SK-MEL-5 (cell line): ENCODE data around the gene NUDT8. TPM values are rescaled to one million over a fixed set of nuclear protein-coding genes. Genes with fewer than 3 reads are reported as not detected.
"Not testable (repeated sequence)": the region's sequence is repeated elsewhere in the genome, so short reads cannot be mapped to it uniquely, and the experiment has no call there.

Experiments used
- DNase-seq: peaks from one replicate; pipeline ENCODE4 v3.0.0-alpha.2; 2016; ENCODE audit warnings: low read depth, low spot score
- in situ Hi-C: cut with HindIII; loops from 2 replicates; pipeline ENCODE4 v1.10.0; 2016; ENCODE audit warnings: low sequenced_read_pairs, high pct_unique_total_duplicates, low pct_unique_long_range_greater_than_20kb
- total RNA-seq: library from RNA; depleted of rRNA; stranded (reverse); fragments of >200 nt; shearing (Covaris generic); gene quantifications from 2 replicates; pipeline ENCODE4 v1.2.3, GENCODE V29; 2014

The NUDT8 gene
- total RNA-seq, 1 experiment from 2014 or later = 7.8 TPM

DNA sequence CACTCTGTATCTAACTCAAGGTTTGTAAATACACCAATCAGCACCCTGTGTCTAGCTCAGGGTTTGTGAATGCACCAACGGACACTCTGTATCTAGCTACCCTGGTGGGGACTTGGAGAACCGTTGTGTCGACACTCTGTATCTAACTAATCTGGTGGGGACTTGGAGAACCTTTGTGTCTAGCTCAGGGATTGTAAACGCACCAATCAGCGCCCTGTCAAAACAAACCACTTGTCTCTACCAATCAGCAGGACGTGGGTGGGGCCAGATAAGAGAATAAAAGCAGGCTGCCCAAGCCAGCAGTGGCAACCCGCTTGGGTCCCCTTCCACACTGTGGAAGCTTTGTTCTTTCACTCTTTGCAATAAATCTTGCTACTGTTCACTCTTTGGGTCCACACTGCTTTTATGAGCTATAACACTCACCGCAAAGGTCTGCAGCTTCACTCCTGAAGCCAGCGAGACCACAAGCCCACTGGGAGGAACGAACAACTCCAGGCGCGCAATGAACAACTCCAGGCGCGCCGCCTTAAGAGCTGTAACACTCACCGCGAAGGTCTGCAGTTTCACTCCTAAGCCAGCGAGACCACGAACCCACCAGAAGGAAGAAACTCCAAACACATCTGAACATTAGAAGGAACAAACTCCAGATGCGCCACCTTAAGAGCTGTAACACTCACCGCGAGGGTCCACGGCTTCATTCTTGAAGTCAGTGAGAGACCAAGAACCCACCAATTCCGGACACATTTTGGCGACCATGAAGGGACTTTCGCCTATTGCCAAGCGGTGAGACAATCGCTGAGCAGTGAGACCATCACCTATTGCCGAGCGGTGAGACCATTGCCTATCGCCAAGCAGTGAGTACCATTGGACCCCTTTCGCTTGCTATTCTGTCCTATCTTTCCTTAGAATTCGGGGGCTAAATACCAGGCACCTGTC is 9.8 kb downstream of the NUDT8 start:
- in situ Hi-C loops, DNase-seq: not testable (repeated sequence)

DNA sequence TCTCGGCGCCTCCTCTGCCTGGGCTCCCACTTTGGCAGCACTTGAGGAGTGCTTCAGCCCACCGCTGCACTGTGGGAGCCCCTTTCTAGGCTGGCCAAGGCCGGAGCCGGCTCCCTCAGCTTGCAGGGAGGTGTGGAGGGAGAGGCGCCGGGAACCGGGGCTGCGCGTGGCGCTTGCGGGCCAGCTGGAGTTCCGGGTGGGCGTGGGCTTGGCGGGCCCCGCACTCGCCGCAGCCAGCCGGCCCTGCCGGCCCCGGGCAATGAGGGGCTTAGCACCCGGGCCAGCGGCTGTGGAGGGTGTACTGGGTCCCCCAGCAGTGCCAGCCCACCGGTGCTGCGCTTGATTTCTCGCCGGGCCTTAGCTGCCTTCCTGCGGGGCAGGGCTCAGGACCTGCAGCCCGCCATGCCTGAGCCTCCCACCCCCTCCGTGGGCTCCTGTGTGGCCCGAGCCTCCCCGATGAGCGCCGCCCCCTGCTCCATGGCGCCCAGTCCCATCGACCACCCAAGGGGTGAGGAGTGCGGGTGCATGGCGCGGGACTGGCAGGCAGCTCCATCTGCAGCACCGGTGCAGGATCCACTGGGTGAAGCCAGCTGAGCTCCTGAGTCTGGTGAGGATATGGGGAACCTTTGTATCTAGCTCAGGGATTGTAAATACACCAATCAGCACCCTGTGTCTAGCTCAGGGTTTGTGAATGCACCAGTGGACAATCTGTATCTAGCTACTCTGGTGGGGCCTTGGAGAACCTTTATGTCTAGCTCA is 10.7 kb downstream of the NUDT8 start:
- in situ Hi-C loops, DNase-seq: not testable (repeated sequence)

DNA sequence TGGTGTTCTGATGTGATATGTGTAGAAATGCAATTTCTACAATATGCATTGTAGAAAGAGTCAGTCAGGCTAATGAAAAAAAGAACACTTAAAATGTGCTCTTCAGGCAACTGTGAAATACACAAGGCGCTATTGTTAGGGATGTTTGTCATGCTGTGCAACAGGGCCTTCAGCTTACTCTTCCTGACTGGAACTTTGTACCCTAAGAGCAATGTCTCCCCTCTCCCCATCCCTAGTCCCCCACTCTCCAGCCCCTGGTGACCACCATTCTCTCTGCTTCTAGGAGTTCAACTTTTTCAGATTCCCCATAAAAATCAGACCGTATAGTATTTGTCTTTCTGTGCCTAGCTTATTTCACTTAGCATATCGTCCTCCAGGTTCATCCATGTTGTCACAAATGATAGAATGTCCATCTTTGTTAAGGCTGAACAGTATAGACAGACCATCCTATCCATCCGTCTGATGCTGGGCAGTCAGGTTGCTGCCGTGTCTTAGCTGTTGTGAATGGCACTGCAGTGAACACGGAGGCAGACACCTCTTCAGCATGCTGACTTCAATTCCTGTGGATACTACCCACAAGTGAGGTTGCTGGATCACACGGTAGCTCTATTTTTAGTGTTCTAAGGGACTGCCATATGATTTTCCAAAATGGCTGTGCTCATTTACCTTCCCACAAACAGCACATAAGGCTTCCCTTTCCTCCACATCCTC is 12.3 kb downstream of the NUDT8 start:
- in situ Hi-C loops = no loop called here
- DNase-seq = no peak

DNA sequence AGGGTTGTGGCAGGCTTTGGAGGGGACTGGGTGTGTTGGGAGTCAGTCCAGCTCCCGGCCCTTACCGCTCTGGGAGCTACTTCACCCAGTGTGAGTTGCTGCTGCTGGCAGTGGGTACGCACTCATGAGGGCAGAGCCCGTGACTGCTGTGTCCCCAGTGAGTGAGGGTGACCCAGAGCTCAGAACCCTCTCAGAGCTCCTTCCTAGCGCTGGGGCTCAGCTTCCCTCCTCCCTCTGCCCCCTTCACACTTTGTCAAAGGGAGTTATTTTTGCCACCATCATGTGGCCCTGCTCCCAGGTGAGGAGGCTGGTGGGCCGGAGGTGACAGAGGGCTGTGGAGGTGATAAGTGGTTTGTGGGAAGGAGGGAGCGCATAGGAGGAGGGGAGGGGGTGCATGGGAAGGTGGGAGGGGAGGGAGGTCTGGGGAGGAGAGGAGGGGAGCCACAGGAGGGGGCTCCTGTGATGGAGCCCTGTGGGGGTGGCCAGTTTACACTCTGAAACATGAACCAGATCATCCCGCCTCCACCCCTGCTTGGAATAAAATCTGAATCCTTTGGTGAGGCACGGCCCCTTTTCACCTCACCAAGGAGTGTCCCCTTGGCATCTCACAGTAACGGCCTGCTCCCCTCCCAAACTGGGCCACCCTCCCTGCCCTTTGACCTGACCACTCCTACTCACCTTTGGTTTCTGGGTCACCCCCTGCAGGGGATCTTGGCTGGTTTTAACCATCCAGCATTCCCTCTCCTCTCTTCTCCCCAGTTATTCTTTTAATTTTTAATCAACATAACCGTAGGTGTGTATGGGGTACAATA is 13.1 kb downstream of the NUDT8 start:
- DNase-seq = no peak
- in situ Hi-C loops = no loop called here

DNA sequence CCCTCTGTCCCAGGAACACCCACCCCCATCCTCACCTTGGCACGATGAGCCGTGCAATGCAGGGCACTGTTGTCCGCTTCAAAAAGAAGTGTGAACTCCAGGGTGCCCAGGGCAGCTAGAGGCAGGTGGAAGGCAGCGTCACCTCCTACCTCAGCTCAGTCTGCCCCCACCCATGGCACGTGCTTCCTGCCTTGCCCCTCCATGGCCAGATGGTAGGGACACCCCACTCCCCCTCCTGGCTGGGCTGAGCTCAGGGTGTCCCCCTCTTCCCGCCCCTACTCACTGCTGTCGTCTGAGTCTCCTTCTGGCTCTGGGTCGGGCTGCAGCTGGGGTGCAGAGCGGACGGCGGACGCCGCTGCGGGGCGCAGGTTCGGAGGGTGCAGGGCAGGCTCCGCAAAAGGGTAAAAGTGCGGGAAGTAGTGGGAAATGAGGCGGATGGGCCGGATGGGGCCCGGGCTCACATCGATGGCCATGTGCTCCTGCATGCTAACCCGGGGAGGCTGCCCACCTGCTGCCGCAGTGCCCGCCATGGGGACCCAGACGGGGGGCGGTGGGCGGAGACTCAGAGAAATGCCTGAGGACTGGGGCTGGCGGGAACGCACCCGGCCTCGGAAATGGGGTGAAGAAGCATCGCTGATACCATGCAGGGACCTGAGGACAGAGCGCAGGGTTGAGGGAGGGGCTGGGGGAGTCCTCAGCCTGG is 13.9 kb downstream of the NUDT8 start:
- in situ Hi-C loops = no loop called here
- DNase-seq = no peak

DNA sequence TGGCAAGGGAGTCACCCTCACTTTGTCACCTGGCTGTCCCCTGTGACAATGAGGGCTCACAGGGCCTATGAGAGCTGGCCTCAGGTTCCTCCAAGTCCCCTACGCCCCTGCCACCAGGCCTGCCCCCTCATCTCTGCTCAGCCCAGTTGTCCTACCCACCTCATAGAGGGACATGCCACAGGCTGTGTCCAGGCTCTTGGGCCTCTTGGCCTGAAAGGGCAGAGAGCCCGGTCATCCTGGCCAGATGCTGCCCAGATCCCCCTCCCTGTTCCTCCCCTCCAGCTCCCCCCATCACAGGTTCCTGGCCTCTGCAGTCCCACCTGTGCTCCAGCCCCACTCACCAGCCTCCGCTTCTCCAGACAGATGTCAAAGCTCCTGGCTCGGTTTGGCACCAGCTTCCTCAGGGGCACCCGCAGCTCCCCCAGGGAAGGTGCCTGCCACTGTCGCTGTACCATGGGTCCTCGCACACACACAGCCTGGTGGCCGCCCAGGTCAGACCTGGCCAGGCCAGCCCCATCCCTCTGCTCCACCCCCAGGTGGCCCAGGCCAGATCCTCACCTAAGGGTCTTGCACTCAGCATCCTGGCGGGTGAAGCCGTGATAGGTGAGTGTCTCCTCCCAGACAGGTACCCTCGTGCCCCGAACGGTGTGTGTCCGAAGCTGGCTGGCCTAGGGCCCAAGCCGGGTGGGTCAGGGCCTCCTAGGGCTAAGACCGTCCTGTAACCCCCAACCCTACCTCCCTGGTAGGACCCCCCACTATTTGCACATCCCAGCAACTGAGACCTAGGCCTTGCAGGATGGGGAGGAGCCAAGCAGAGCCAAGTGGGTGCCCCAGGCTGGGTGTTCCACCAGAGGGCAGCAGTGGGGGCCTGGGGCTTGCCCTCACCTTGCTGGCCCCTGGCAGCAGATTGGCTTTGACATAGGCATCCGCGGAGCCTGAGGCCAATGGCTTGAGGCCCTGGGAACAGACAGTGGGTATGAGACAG is 14.7 kb downstream of the NUDT8 start:
- peak; percentile 55 for DNase-seq
- in situ Hi-C loops = no loop called here

DNA sequence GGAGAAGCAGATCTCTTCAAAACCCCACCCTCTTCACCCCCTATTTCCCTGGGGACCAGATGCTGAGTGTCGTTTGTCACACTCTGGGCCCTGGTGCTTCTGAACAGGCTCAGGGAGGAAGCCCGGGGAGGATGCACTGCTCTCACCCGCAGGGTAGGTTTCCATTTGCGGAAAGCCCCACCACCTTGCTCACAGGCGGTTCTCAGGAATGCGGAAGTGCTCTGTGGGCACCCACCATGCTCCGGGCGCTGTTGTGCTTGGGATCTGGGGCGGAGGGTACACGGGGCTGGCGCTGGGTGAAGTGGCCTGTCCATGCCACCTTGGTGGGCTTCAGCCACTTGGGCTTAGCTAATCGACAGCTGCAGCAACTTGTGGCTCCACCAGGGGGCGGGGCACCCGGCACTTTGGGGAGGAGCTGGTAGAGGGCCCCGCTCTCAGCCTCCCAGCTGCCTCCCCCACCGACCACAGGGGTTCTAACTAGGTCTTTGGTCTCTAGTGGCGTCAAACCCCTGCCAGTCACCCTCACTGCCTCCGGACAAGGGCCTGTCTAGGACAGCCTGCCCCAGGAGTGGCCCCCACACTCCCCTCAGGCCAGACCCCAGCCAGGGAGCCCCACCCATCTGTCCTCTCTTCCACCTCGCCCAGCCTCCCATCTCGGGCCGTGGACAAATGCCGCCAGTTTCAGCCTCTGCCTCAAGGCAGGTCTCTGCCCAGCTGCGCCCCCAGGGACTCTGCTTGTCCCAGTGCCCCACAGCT is 15.6 kb downstream of the NUDT8 start:
- peak; percentile 52 for DNase-seq
- in situ Hi-C loops = no loop called here

DNA sequence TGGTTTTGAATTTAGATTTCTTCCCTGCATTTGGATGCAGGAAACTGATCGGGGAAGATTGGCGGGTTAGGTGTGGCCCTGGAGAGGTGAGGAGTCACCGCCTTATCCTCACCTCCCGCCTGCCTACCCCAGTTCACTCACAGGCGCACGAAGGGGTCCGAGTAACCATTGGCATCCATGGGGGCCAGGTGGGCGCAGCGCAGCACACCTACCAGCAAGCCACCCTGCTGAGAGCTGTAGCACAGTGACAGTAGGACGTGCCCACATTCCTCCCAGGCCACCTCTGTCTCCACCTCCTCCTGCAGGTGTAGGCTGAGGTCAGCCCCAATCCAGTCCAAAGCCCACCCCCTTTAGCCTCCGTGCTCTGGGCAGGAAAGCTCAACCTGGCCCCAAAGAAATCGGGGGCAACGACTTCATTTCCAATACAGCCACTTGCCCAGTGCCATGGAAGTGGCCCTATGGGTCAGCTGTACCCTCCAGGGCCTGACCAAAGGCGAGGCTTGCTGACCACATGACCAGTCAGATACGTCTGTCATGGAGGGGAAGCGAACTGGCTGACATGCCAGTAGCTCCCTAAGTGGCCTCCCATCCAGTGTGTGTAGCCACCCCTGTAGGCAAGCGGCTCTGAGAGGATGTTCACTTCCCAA is 16.3 kb downstream of the NUDT8 start:
- DNase-seq = no peak
- in situ Hi-C loops = no loop called here

DNA sequence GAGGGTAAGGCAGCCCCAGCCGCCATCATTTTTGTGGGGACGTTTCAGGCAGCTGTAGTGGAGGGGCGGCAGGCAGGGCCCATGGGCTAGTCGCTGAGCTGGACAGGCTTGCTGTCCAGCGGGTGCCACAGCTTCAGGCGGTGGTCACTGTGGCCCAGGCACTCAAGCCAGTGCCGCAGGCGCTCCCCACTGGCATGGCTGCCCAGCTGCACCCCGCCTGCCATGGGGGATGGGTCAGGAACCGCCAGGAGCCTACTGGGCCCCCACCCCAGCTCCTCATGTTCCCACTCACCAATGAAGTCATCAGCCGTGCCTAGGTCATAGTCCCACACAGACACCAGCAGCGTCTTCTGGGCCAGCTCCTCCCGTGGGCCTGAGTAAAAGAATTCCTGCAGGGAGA is 17.0 kb downstream of the NUDT8 start:
- in situ Hi-C loops = no loop called here
- DNase-seq = no peak

DNA sequence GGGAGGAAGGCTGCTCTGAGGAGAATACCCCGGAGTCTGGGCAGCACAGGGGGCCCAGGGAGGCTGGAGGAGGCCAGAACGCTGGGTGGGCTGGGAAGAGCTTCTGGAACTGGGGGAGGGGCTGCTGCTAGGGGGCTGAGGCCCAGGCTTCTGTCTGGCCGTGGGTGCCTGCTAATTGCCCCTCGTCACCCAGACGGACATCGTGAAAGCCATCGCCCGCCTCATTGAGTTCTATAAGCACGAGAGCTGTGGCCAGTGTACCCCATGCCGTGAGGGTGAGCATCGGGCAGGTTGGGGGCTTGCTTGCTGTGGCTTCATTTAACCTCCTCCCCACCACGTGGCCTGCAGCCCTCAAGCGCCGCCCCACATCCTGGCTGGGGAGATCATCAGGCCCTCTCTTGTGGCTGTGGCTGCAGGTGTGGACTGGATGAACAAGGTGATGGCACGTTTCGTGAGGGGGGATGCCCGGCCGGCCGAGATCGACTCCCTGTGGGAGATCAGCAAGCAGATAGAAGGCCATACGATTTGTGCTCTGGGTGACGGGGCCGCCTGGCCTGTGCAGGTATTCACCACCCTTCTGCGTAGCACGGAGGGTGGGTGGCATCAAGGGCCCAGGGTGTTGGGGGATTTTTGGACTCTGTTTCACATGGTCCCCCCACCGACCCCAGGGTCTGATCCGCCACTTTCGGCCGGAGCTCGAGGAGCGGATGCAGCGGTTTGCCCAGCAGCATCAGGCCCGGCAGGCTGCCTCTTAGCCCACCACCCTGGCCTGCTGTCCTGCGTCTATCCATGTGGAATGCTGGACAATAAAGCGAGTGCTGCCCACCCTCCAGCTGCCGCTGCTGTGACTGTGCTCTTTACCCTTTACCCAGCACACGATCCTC is 17.8 kb downstream of the NUDT8 start:
- no peak for DNase-seq
- in situ Hi-C loops = no loop called here

DNA sequence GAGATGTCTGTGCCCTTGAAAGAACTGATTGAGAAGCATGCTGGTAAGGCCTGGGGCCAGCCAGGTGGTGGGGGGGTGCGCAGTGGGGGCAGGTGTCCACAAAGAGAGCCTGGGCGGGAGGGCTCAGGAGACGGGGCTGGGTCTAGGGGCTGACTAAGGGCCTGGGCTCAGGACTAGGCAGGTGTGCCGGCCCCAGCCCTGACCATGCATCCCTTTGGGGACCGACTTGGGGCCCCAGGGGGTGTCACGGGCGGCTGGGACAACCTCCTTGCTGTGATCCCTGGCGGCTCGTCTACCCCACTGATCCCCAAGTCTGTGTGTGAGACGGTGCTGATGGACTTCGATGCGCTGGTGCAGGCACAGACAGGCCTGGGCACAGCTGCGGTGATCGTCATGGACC is 18.6 kb downstream of the NUDT8 start:
- DNase-seq = no peak
- in situ Hi-C loops = no loop called here

DNA sequence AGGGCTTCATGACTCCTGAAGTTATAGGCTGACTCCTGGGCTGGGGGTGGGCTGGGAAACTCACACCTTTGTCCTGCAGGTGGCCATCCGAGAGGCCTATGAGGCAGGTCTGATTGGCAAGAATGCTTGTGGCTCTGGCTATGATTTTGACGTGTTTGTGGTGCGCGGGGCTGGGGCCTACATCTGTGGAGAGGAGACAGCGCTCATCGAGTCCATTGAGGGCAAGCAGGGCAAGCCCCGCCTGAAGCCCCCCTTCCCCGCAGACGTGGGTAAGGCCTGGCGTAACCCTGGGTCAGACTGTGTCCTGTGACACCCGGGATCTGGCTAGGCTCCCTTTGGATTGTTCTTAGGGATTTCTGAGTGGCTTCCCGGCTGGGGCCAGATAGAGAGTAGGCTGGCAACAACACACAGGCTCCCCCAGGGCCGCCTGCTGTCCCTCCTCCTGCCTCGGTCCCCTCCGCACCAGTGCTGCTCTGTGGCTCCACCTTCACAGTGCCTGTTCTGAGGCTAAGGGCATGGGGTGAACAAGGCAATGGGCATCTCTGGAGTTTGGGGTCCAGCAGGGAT is 19.4 kb downstream of the NUDT8 start:
- in situ Hi-C loops = no loop called here
- no peak for DNase-seq

DNA sequence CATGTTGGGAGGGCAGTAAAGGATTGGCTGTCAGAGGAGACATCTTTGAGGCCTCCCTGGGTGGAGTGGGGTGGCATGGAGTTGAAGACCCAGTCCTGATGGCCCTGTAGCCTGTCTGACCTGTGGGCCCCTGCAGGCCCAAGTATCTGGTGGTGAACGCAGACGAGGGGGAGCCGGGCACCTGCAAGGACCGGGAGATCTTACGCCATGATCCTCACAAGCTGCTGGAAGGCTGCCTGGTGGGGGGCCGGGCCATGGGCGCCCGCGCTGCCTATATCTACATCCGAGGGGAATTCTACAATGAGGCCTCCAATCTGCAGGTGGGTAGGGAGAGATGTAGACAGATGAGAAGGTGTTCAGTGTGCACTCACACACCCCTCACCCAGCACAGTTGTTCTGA is 20.4 kb downstream of the NUDT8 start:
- no peak for DNase-seq
- in situ Hi-C loops = no loop called here

DNA sequence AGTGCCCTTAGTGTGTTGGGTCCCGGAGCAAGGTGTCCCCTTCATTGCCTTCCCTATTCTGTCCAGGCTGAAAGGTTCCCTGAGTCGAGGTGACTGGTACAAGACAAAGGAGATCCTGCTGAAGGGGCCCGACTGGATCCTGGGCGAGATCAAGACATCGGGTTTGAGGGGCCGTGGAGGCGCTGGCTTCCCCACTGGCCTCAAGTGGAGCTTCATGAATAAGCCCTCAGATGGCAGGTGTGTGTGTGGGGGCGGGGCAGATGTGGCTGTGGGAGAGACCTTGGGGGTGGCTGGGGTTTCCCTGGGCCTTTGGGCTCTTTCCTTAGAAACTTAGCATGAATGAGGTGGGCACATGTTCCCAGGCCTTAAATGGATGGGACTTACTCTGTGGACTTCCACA is 21.3 kb downstream of the NUDT8 start:
- no peak for DNase-seq
- in situ Hi-C loops = no loop called here
